GM19238 (cell line): ENCODE measurements around the gene OSGIN1.

Experiments
- DNase-seq: peaks from one replicate; pipeline ENCODE4 v3.0.0; 2011; ENCODE audit warnings: low spot score; ENCODE audit not compliant: insufficient read length

The OSGIN1 gene

GRCh38 chr16:83925957-83926725, 26.9 kb upstream of the OSGIN1 start:
- DNase-seq = no peak

GRCh38 chr16:83926726-83927397, 26.2 kb upstream of the OSGIN1 start:
- peak; percentile 67 for DNase-seq

- no peak for DNase-seq
Measured at GRCh38 chr16:83928341-83929055, 24.5 kb upstream of the OSGIN1 start.

- DNase-seq = no peak
Measured at GRCh38 chr16:83929811-83930555, 23.1 kb upstream of the OSGIN1 start.

- no peak for DNase-seq
Measured at GRCh38 chr16:83930730-83931500, 22.1 kb upstream of the OSGIN1 start.

- no peak for DNase-seq
Measured at GRCh38 chr16:83931556-83931955, 21.5 kb upstream of the OSGIN1 start.

GRCh38 chr16:83932304-83932703, 20.7 kb upstream of the OSGIN1 start:
- DNase-seq = no peak

- DNase-seq = no peak
Measured at GRCh38 chr16:83932955-83933673, 19.9 kb upstream of the OSGIN1 start.

GRCh38 chr16:83933885-83934683, 19.0 kb upstream of the OSGIN1 start:
- no peak for DNase-seq

- DNase-seq = no peak
Measured at GRCh38 chr16:83934684-83934977, 18.4 kb upstream of the OSGIN1 start.

GRCh38 chr16:83935005-83935857, 17.8 kb upstream of the OSGIN1 start:
- no peak for DNase-seq

- DNase-seq = no peak
Measured at GRCh38 chr16:83935858-83936255, 17.2 kb upstream of the OSGIN1 start.

- DNase-seq = no peak
Measured at GRCh38 chr16:83936581-83937165, 16.4 kb upstream of the OSGIN1 start.

GRCh38 chr16:83937267-83937666, 15.8 kb upstream of the OSGIN1 start:
- no peak for DNase-seq

- no peak for DNase-seq
Measured at GRCh38 chr16:83937922-83938885, 14.8 kb upstream of the OSGIN1 start.

- DNase-seq = no peak
Measured at GRCh38 chr16:83939266-83939855, 13.7 kb upstream of the OSGIN1 start.

GRCh38 chr16:83940119-83940518, 12.9 kb upstream of the OSGIN1 start:
- no peak for DNase-seq
